Keratinocyte (primary cell): ENCODE measurements around the gene CENPP. TPM values are rescaled to one million over a fixed set of nuclear protein-coding genes. Genes with fewer than 3 reads are reported as not detected.

ENCODE experiments used
- DNase-seq: peaks from one replicate; pipeline ENCODE4 v3.0.0-alpha.2; 2011; ENCODE audit warnings: low read depth, missing footprints, low spot score
- FAIRE-seq: peaks from 2 replicates; lab custom pipeline; 2011; peaks lifted over from hg19 to GRCh38; lab: Jason Lieb, UNC
- H2AFZ ChIP-seq: 2 replicates; pipeline ENCODE4 v1.6.0; 2012; ENCODE audit warnings: low read length, control low read depth, inconsistent platforms; ENCODE audit not compliant: control insufficient read depth
- H3K27ac ChIP-seq: 2 replicates; pipeline ENCODE4 v1.5.1; 2011; ENCODE audit warnings: low read length; ENCODE audit not compliant: control insufficient read depth, insufficient read depth
- H3K27me3 ChIP-seq: 3 replicates; pipeline ENCODE4 v1.6.0; 2011; ENCODE audit warnings: low read length; ENCODE audit not compliant: control insufficient read depth, insufficient read depth; ENCODE audit errors: extremely low read depth
- H3K36me3 ChIP-seq, 2 experiments: 2 replicates in 1 of 2; 3 replicates in 1 of 2; pipeline ENCODE4 v1.5.1; 2011; ENCODE audit warnings: low read length in 2 of 2, mild to moderate bottlenecking in 1 of 2; ENCODE audit not compliant: control insufficient read depth in 2 of 2, insufficient read depth in 2 of 2; ENCODE audit errors: extremely low read depth in 1 of 2
- H3K4me1 ChIP-seq: 3 replicates; pipeline ENCODE4 v1.5.1; 2011; ENCODE audit warnings: low read length; ENCODE audit not compliant: control insufficient read depth, insufficient read depth; ENCODE audit errors: extremely low read depth
- H3K4me2 ChIP-seq: 3 replicates; pipeline ENCODE4 v1.6.0; 2011; ENCODE audit warnings: low read depth, low read length; ENCODE audit not compliant: control insufficient read depth, insufficient read depth; ENCODE audit errors: extremely low read depth
- H3K4me3 ChIP-seq, 3 experiments: fragments of 200-600 bp in 1 of 3; sonication (generic) in 1 of 3; 2 replicates in 2 of 3; 3 replicates in 1 of 3; pipeline ENCODE4 v1.5.1; 2011 to 2016; ENCODE audit warnings: low read length in 3 of 3, mild to moderate bottlenecking in 3 of 3, control low read depth in 2 of 3, inconsistent platforms in 1 of 3, low read depth in 1 of 3, mixed read lengths in 1 of 3, mixed run types in 1 of 3, moderate library complexity in 1 of 3; ENCODE audit not compliant: control insufficient read depth in 2 of 3, insufficient read depth in 2 of 3; ENCODE audit errors: extremely low read depth in 1 of 3
- H3K79me2 ChIP-seq: 2 replicates; pipeline ENCODE4 v1.6.0; 2012; ENCODE audit warnings: low read length; ENCODE audit not compliant: control insufficient read depth, insufficient read depth
- H3K9ac ChIP-seq: 3 replicates; pipeline ENCODE4 v1.6.0; 2011; ENCODE audit warnings: low read length; ENCODE audit not compliant: control insufficient read depth, insufficient read depth; ENCODE audit errors: extremely low read depth
- H3K9me1 ChIP-seq: 3 replicates; pipeline ENCODE4 v1.6.0; 2011; ENCODE audit warnings: low read length; ENCODE audit not compliant: control insufficient read depth, insufficient read depth; ENCODE audit errors: extremely low read depth
- H3K9me3 ChIP-seq: 2 replicates; pipeline ENCODE4 v1.5.1; 2012; ENCODE audit warnings: low read depth, low read length; ENCODE audit not compliant: control insufficient read depth
- H4K20me1 ChIP-seq: 3 replicates; pipeline ENCODE4 v1.6.0; 2011; ENCODE audit warnings: low read length; ENCODE audit not compliant: control insufficient read depth, insufficient read depth; ENCODE audit errors: extremely low read depth
- EZH2 ChIP-seq: IDR thresholded peaks from one replicate; pipeline ENCODE4 v1.6.1; 2012; ENCODE audit warnings: inconsistent platforms, mild to moderate bottlenecking, low read length, moderate library complexity
- dilution Hi-C: fragments of 300-500 bp; cut with MboI; formaldehyde crosslinking; loops from one replicate; pipeline ENCODE4 v1.7.0; 2020; ENCODE audit warnings: low sequenced_read_pairs; ENCODE audit not compliant: extremely low pct_ligation_motif_present
- polyA plus RNA-seq, 5 experiments: library from polyadenylated mRNA; depleted of rRNA in 3 of 5; stranded (reverse) in 3 of 5; stranded (forward) in 1 of 5; unstranded in 1 of 5; fragments of >200 nt; gene quantifications; 1 replicate in 1 of 5; 2 replicates in 3 of 5; 3 replicates in 1 of 5; pipeline versions ENCODE4 v1.2.1 to v1.2.3, GENCODE V29; 2011 to 2012; ENCODE audit warnings: missing spikeins in 2 of 5, low read depth in 1 of 5, low replicate concordance in 1 of 5
- TF ChIP-seq, protein P1 (sequence below), 3 experiments: IDR thresholded peaks in 1 of 3; conservative IDR thresholded peaks in 1 of 3; optimal IDR thresholded peaks in 1 of 3; 2 replicates in 2 of 3; 3 replicates in 1 of 3; pipeline versions ENCODE3 to v1.5.1; 2011; ENCODE audit warnings: low read length in 3 of 3, mild to moderate bottlenecking in 3 of 3, moderate library complexity in 2 of 3, control low read depth in 1 of 3, inconsistent platforms in 1 of 3; ENCODE audit not compliant: insufficient read depth in 2 of 3; ENCODE audit errors: extremely low read depth in 1 of 3

The CENPP gene
- polyA plus RNA-seq, 1 donor (not counting 4 experiments of a cell fraction or from before 2014, with no cell fraction given): 6.7 TPM

DNA sequence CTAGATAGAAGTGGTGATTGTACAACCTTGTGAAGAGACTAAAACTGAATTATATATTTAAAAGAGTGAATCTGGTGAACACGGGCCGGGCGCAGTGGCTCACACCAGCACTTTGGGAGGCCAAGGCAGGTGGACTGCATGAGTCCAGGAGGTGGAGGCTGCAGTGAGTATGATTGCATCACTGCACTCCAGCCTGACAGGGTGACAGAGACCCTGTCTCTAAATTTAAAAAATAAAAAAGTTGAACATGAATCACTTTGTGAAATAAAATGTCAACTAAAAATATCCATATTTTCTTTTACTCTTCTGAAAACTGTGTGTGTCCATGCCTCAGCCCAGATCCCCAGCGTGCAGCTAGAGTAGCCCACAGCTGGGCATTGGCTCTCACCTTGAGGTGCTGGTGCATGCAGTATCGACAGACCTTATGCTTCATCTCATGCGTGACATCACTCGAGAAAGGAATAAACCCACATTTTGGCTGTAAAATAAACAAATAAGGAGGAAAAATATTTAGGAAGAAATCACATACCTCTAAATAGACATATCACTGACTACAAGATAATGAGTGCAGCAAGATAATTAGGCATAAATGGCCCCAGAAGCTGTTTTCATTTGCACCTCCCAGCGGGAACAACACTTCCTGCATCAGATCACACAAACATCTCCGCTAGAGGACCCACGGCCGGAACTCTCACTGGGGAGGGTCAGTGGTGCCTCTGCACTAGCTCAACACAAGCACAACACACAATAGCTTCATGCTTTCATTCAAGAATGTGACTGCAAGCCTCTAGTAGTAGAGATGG lies 322.1 kb downstream of the CENPP start:
- dilution Hi-C loops: no loop called here
- FAIRE-seq: no peak

GRCh38 chr9:92648474-92648971 lies 322.8 kb downstream of the CENPP start:
- H3K4me3 ChIP-seq: no peak overlapping the region
- DNase-seq: no peak
- H3K27ac ChIP-seq: no peak overlapping the region
- H3K9me1 ChIP-seq: no peaks in the 10 kb centered on the region
- peaks cover 16% of the 10 kb centered on the region for H3K79me2 ChIP-seq
- H3K9me3 ChIP-seq: no peaks in the 10 kb centered on the region
- peaks cover 1% of the 10 kb centered on the region for H4K20me1 ChIP-seq
- dilution Hi-C loops: no loop called here
- no peaks in the 10 kb centered on the region for H3K27me3 ChIP-seq
- H2AFZ ChIP-seq: no peak overlapping the region
- no peak for FAIRE-seq
- H3K9ac ChIP-seq: no peak overlapping the region
- peaks cover 29 to 35% of the 10 kb centered on the region in 2 experiments for H3K36me3 ChIP-seq
- no peaks in the 10 kb centered on the region for H3K4me1 ChIP-seq
- H3K4me2 ChIP-seq: no peak overlapping the region
- TF ChIP-seq, protein P1, sequence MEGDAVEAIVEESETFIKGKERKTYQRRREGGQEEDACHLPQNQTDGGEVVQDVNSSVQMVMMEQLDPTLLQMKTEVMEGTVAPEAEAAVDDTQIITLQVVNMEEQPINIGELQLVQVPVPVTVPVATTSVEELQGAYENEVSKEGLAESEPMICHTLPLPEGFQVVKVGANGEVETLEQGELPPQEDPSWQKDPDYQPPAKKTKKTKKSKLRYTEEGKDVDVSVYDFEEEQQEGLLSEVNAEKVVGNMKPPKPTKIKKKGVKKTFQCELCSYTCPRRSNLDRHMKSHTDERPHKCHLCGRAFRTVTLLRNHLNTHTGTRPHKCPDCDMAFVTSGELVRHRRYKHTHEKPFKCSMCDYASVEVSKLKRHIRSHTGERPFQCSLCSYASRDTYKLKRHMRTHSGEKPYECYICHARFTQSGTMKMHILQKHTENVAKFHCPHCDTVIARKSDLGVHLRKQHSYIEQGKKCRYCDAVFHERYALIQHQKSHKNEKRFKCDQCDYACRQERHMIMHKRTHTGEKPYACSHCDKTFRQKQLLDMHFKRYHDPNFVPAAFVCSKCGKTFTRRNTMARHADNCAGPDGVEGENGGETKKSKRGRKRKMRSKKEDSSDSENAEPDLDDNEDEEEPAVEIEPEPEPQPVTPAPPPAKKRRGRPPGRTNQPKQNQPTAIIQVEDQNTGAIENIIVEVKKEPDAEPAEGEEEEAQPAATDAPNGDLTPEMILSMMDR (optimal IDR thresholded peaks at IDR 0.05 in 1 of 3, IDR thresholded peaks at IDR 0.05 in 1 of 3, conservative IDR thresholded peaks at IDR 0.05 in 1 of 3; ENCODE audit: extremely low read depth in 1 of 3, insufficient read depth in 2 of 3, low read length in 3 of 3): no peak
- TF ChIP-seq EZH2: no peak

More for the DNA sequence above, 322.1 kb downstream of the CENPP start:
- Histone ChIP-seq H3K79me2 (peaks cover 12% of the 10 kb centered on the region), H3K9me1 (no peaks in the 10 kb centered on the region), H2AFZ (no peak overlapping the region), H3K9ac (no peak overlapping the region), H3K4me3 (no peak overlapping the region), H3K4me1 (no peaks in the 10 kb centered on the region), H3K4me2 (no peak overlapping the region), H3K27ac (no peak overlapping the region), H3K9me3 (no peaks in the 10 kb centered on the region), H3K36me3 (peaks cover 32 to 33% of the 10 kb centered on the region in 2 experiments), H3K27me3 (no peaks in the 10 kb centered on the region), H4K20me1 (peaks cover 2% of the 10 kb centered on the region)
- TF ChIP-seq, protein P1 (optimal IDR thresholded peaks at IDR 0.05 in 1 of 3, IDR thresholded peaks at IDR 0.05 in 1 of 3, conservative IDR thresholded peaks at IDR 0.05 in 1 of 3; ENCODE audit: extremely low read depth in 1 of 3, insufficient read depth in 2 of 3, low read length in 3 of 3): no peak
- no peak for TF ChIP-seq EZH2
- DNase-seq: no peak
